ENCODE data around the gene OAF. TPM values are rescaled to one million over a fixed set of nuclear protein-coding genes. Genes with fewer than 3 reads are reported as not detected.
"Not testable (repeated sequence)": the region's sequence is repeated elsewhere in the genome, so short reads cannot be mapped to it uniquely, and the experiment has no call there.

OAF gene
- total RNA-seq, 4 donors from 2014 or later: 29.2 to 90.1 (median 44.6) TPM

- no peaks in the 10 kb centered on the region for H3K36me3 ChIP-seq
- no peak overlapping the region for H3K4me3 ChIP-seq
- H3K27me3 ChIP-seq: no peaks in the 10 kb centered on the region
- no peak for DNase-seq
- no peak for TF ChIP-seq POLR2A (IDR thresholded peaks at IDR 0.05)
- no peak for TF ChIP-seq CTCF (IDR thresholded peaks at IDR 0.05)
- H3K4me1 ChIP-seq: no peaks in the 10 kb centered on the region
- no peaks in the 10 kb centered on the region for H3K9me3 ChIP-seq
- intact Hi-C loops (cut with DNase I; ENCODE audit: low total_unique reads): no loop called here
- no peak overlapping the region for H3K27ac ChIP-seq
Measured at GRCh38 chr11:120173807-120174206, 37.0 kb upstream of the OAF start.

- H3K27ac ChIP-seq: no peak overlapping the region
- H3K9me3 ChIP-seq: no peaks in the 10 kb centered on the region
- no peak overlapping the region for H3K4me3 ChIP-seq
- intact Hi-C loops (cut with DNase I; ENCODE audit: low total_unique reads): loop anchor here (5.0 kb wide), 1 partner anchor 52 kb away; no protein-coding TSS in a partner anchor
- no peaks in the 10 kb centered on the region for H3K36me3 ChIP-seq
- H3K4me1 ChIP-seq: no peaks in the 10 kb centered on the region
- no peak for DNase-seq
- no peak for TF ChIP-seq CTCF (IDR thresholded peaks at IDR 0.05)
- no peak for TF ChIP-seq POLR2A (IDR thresholded peaks at IDR 0.05)
- no peaks in the 10 kb centered on the region for H3K27me3 ChIP-seq
Measured at GRCh38 chr11:120174866-120175265, 36.0 kb upstream of the OAF start.

- H3K27ac ChIP-seq: peak overlapping the region; percentile 45 to 73
- no peaks in the 10 kb centered on the region for H3K27me3 ChIP-seq
- no peaks in the 10 kb centered on the region for H3K4me1 ChIP-seq
Measured at GRCh38 chr11:120178561-120179056, 32.2 kb upstream of the OAF start.

GRCh38 chr11:120179057-120179672 lies 31.7 kb upstream of the OAF start:
- no peak overlapping the region for H3K4me3 ChIP-seq
- H3K4me1 ChIP-seq: no peaks in the 10 kb centered on the region
- intact Hi-C loops (cut with DNase I; ENCODE audit: low total_unique reads): loop anchor here (5.0 kb wide), 1 partner anchor 48 kb away; no protein-coding TSS in a partner anchor
- DNase-seq: peak in 1 of 2 donors; percentile 32
- no peaks in the 10 kb centered on the region for H3K9me3 ChIP-seq
- TF ChIP-seq CTCF (IDR thresholded peaks at IDR 0.05): no peak
- no peak for TF ChIP-seq POLR2A (IDR thresholded peaks at IDR 0.05)
- H3K27me3 ChIP-seq: no peaks in the 10 kb centered on the region
- peak overlapping the region; percentile 73 to 85 for H3K27ac ChIP-seq
- no peaks in the 10 kb centered on the region for H3K36me3 ChIP-seq

More at GRCh38 chr11:120178561-120179056, 32.2 kb upstream of the OAF start:
- no peak for TF ChIP-seq CTCF (IDR thresholded peaks at IDR 0.05)
- no peak for TF ChIP-seq POLR2A (IDR thresholded peaks at IDR 0.05)
- intact Hi-C loops (cut with DNase I; ENCODE audit: low total_unique reads): loop anchor here (5.0 kb wide), 1 partner anchor 49 kb away; no protein-coding TSS in a partner anchor
- Histone ChIP-seq H3K36me3 (no peaks in the 10 kb centered on the region), H3K9me3 (no peaks in the 10 kb centered on the region), H3K4me3 (no peak overlapping the region)
- DNase-seq: peak in 1 of 2 donors; percentile 13

- DNase-seq; H3K4me3 ChIP-seq; H3K4me1 ChIP-seq; H3K9me3 ChIP-seq; H3K27me3 ChIP-seq; intact Hi-C loops (cut with DNase I; ENCODE audit: low total_unique reads); H3K36me3 ChIP-seq: not testable (repeated sequence)
- H3K27ac ChIP-seq: peak overlapping the region; percentile 73 to 85
Measured at GRCh38 chr11:120180063-120180462, 30.8 kb upstream of the OAF start.

Data from uterus (tissue), 4 donors.